CD4-positive, alpha-beta T cell treated with Interferon gamma for 1 hour (primary cell): ENCODE results near the gene PLOD2.
"Not testable (repeated sequence)": the region's sequence is repeated elsewhere in the genome, so short reads cannot be mapped to it uniquely, and the experiment has no call there.

Experiments
- DNase-seq: peaks from one replicate; pipeline ENCODE4 v3.0.0-alpha.2; 2020

The PLOD2 gene

GRCh38 chr3:146136647-146137046, 24.3 kb downstream of the PLOD2 start:
- DNase-seq, result no peak

GRCh38 chr3:146134348-146135117, 26.5 kb downstream of the PLOD2 start:
- DNase-seq, result no peak

- no peak for DNase-seq
Measured at GRCh38 chr3:146133441-146133840, 27.5 kb downstream of the PLOD2 start.

- DNase-seq, result no peak
Measured at GRCh38 chr3:146131616-146132410, 29.2 kb downstream of the PLOD2 start.

- DNase-seq, result no peak
Measured at GRCh38 chr3:146130881-146131371, 30.1 kb downstream of the PLOD2 start.

- no peak for DNase-seq
Measured at GRCh38 chr3:146129750-146130149, 31.2 kb downstream of the PLOD2 start.

GRCh38 chr3:146128939-146129338, 32.0 kb downstream of the PLOD2 start:
- no peak for DNase-seq

- no peak for DNase-seq
Measured at GRCh38 chr3:146128179-146128578, 32.8 kb downstream of the PLOD2 start.

- no peak for DNase-seq
Measured at GRCh38 chr3:146125951-146126350, 35.0 kb downstream of the PLOD2 start.

- DNase-seq, result no peak
Measured at GRCh38 chr3:146124126-146124801, 36.7 kb downstream of the PLOD2 start.

GRCh38 chr3:146117406-146118285, 43.3 kb downstream of the PLOD2 start:
- no peak for DNase-seq

- DNase-seq, result no peak
Measured at GRCh38 chr3:146115619-146116018, 45.4 kb downstream of the PLOD2 start.

GRCh38 chr3:146113804-146114203, 47.2 kb downstream of the PLOD2 start:
- DNase-seq, result not testable (repeated sequence)

GRCh38 chr3:146111337-146111736, 49.6 kb downstream of the PLOD2 start:
- DNase-seq, result no peak

- DNase-seq, result no peak
Measured at GRCh38 chr3:146110161-146110560, 50.8 kb downstream of the PLOD2 start.

GRCh38 chr3:146106986-146107385, 54.0 kb downstream of the PLOD2 start:
- DNase-seq, result no peak

- DNase-seq, result no peak
Measured at GRCh38 chr3:146104068-146104467, 56.9 kb downstream of the PLOD2 start.

- no peak for DNase-seq
Measured at GRCh38 chr3:146102885-146103284, 58.1 kb downstream of the PLOD2 start.

GRCh38 chr3:146101538-146101937, 59.4 kb downstream of the PLOD2 start:
- no peak for DNase-seq

- no peak for DNase-seq
Measured at GRCh38 chr3:146100825-146101444, 60.0 kb downstream of the PLOD2 start.

- DNase-seq, result no peak
Measured at GRCh38 chr3:146100180-146100579, 60.8 kb downstream of the PLOD2 start.

- no peak for DNase-seq
Measured at GRCh38 chr3:146099316-146099715, 61.7 kb downstream of the PLOD2 start.
